HG03060 (cell line): ENCODE measurements around the gene MTIF2.
"Not testable (repeated sequence)": the region's sequence is repeated elsewhere in the genome, so short reads cannot be mapped to it uniquely, and the experiment has no call there.

Source experiments
- ATAC-seq: cut with Tn5 transposase; IDR thresholded peaks from one replicate; pipeline ENCODE4 v1.9.1; 2021; ENCODE audit warnings: low read depth, moderate number of reproducible peaks; ENCODE audit not compliant: unreplicated experiment

The MTIF2 gene

GRCh38 chr2:55213822-55214221, 55.2 kb downstream of the MTIF2 start:
- ATAC-seq = no peak

GRCh38 chr2:55204950-55205349, 64.1 kb downstream of the MTIF2 start:
- no peak for ATAC-seq

GRCh38 chr2:55204536-55204935, 64.5 kb downstream of the MTIF2 start:
- no peak for ATAC-seq

- no peak for ATAC-seq
Observed at GRCh38 chr2:55200416-55200815, 68.6 kb downstream of the MTIF2 start.

GRCh38 chr2:55196526-55196925, 72.5 kb downstream of the MTIF2 start:
- no peak for ATAC-seq

- not testable (repeated sequence) for ATAC-seq
Observed at GRCh38 chr2:55191888-55192287, 77.1 kb downstream of the MTIF2 start.

GRCh38 chr2:55186837-55187236, 82.2 kb downstream of the MTIF2 start:
- ATAC-seq = not testable (repeated sequence)
